ENCODE results near the gene HTN3.

DNA sequence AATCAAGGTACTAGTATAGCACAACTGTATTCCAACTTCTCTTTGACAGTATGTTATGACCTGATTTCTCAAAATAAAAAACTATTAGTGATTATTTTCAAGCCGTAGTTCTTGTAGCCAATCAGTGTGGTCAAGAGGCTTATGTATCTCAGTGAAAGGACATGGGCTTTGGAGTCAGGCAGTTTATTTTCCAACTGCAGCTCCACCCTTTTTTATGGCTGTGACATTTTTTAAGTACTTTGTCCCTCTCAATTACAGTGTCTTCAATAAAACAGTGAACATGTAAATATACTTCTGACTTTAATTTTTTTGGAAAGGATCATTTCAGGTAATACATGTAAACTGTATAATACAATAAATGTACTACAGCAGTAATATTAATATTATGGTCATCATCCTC is 51.9 kb downstream of the HTN3 start:
- TF ChIP-seq CTCF (IDR thresholded peaks at IDR 0.05) (no peak), POLR2AphosphoS5 (IDR thresholded peaks at IDR 0.05) (no peak), POLR2A (IDR thresholded peaks at IDR 0.05) (no peak), EP300 (IDR thresholded peaks at IDR 0.05) (no peak)
